ENCODE measurements around the gene TANC1.

- TF ChIP-seq, protein P1, sequence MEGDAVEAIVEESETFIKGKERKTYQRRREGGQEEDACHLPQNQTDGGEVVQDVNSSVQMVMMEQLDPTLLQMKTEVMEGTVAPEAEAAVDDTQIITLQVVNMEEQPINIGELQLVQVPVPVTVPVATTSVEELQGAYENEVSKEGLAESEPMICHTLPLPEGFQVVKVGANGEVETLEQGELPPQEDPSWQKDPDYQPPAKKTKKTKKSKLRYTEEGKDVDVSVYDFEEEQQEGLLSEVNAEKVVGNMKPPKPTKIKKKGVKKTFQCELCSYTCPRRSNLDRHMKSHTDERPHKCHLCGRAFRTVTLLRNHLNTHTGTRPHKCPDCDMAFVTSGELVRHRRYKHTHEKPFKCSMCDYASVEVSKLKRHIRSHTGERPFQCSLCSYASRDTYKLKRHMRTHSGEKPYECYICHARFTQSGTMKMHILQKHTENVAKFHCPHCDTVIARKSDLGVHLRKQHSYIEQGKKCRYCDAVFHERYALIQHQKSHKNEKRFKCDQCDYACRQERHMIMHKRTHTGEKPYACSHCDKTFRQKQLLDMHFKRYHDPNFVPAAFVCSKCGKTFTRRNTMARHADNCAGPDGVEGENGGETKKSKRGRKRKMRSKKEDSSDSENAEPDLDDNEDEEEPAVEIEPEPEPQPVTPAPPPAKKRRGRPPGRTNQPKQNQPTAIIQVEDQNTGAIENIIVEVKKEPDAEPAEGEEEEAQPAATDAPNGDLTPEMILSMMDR (IDR thresholded peaks at IDR 0.05): no peak
- TF ChIP-seq POLR2A (IDR thresholded peaks at IDR 0.05): no peak
These were observed 210.7 kb downstream of the TANC1 start for GRCh38 chr2:159179096-159179495.

Measured in vagina (tissue), 2 donors.